GM19043 (cell line): ENCODE data around the gene TTC3.
"Not testable (repeated sequence)": the region's sequence is repeated elsewhere in the genome, so short reads cannot be mapped to it uniquely, and the experiment has no call there.

Experiments used
- ATAC-seq: cut with Tn5 transposase; IDR thresholded peaks from one replicate; pipeline ENCODE4 v1.9.1; 2021; ENCODE audit warnings: low read depth; ENCODE audit not compliant: unreplicated experiment

TTC3 gene

GRCh38 chr21:37143392-37143791 lies 70.3 kb downstream of the TTC3 start:
- not testable (repeated sequence) for ATAC-seq

GRCh38 chr21:37145635-37146111 lies 72.6 kb downstream of the TTC3 start:
- ATAC-seq, result no peak

GRCh38 chr21:37146320-37147235 lies 73.5 kb downstream of the TTC3 start:
- no peak for ATAC-seq

- no peak for ATAC-seq
Measured at GRCh38 chr21:37149411-37149810, 76.4 kb downstream of the TTC3 start.

GRCh38 chr21:37153196-37153934 lies 80.3 kb downstream of the TTC3 start:
- ATAC-seq, result no peak

- ATAC-seq, result no peak
Measured at GRCh38 chr21:37153935-37154350, 80.9 kb downstream of the TTC3 start.

- no peak for ATAC-seq
Measured at GRCh38 chr21:37155186-37155585, 82.1 kb downstream of the TTC3 start.

- no peak for ATAC-seq
Measured at GRCh38 chr21:37157938-37158337, 84.9 kb downstream of the TTC3 start.

GRCh38 chr21:37159053-37159776 lies 86.2 kb downstream of the TTC3 start:
- no peak for ATAC-seq

GRCh38 chr21:37159949-37160348 lies 86.9 kb downstream of the TTC3 start:
- ATAC-seq, result no peak

GRCh38 chr21:37164742-37165141 lies 91.7 kb downstream of the TTC3 start:
- no peak for ATAC-seq

- no peak for ATAC-seq
Measured at GRCh38 chr21:37165586-37165985, 92.5 kb downstream of the TTC3 start.

- ATAC-seq, result no peak
Measured at GRCh38 chr21:37166733-37167132, 93.7 kb downstream of the TTC3 start.

- ATAC-seq, result no peak
Measured at GRCh38 chr21:37168666-37169065, 95.6 kb downstream of the TTC3 start.

GRCh38 chr21:37172646-37173045 lies 99.6 kb downstream of the TTC3 start:
- no peak for ATAC-seq

GRCh38 chr21:37176716-37177115 lies 103.7 kb downstream of the TTC3 start:
- ATAC-seq, result no peak

GRCh38 chr21:37181059-37181458 lies 108.0 kb downstream of the TTC3 start:
- no peak for ATAC-seq

GRCh38 chr21:37182222-37182621 lies 109.2 kb downstream of the TTC3 start:
- no peak for ATAC-seq

- no peak for ATAC-seq
Measured at GRCh38 chr21:37183749-37184148, 110.7 kb downstream of the TTC3 start.

- no peak for ATAC-seq
Measured at GRCh38 chr21:37184784-37185593, 111.9 kb downstream of the TTC3 start.
